ENCODE data around the gene ZBTB11. TPM values are rescaled to one million over a fixed set of nuclear protein-coding genes. Genes with fewer than 3 reads are reported as not detected.
A peak's percentile ranks its signal among the peaks of the same experiment; 100 is the strongest.

Gene ZBTB11
- 12.2 TPM for polyA plus RNA-seq (2013, experiment 1 of 4)
- polyA plus RNA-seq (2013, experiment 2 of 4): 11.8 TPM
- polyA plus RNA-seq (2013, experiment 3 of 4): 10.2 TPM
- 12.2 TPM for polyA plus RNA-seq (2013, experiment 4 of 4)

GRCh38 chr3:101676765-101677435 is at the start of gene ZBTB11:
TSS of gene ZBTB11 (minus strand) at chr3:101677132. CDS start at chr3:101676914, 218 bp downstream.
- Histone ChIP-seq H3K27ac (ENCODE audit: insufficient read depth, low read depth, low read length, poor library complexity, severe bottlenecking) (peak within 1 kb of the TSS; percentile 81), H3K4me3 (ENCODE audit: insufficient read depth, low read depth, low read length) (peak within 1 kb of the TSS; percentile 91), H3K9me3 (ENCODE audit: control insufficient read depth, low read length) (no peaks in the 10 kb centered on the region), H3K27me3 (ENCODE audit: control insufficient read depth, insufficient read depth, low read length, poor library complexity, severe bottlenecking) (no peaks in the 10 kb centered on the region), H3K36me3 (ENCODE audit: control insufficient read depth, insufficient read depth, low read length) (peaks cover 21% of the 10 kb centered on the region), H3K4me1 (ENCODE audit: control insufficient read depth, insufficient read depth, low read length) (peaks cover 8% of the 10 kb centered on the region)
- WGBS, 2 experiments: 0% methylated on average over 56 to 57 of the region's 57 CpGs

- Histone ChIP-seq H3K36me3 (ENCODE audit: control insufficient read depth, insufficient read depth, low read length) (peaks cover 5% of the 10 kb centered on the region), H3K27me3 (ENCODE audit: control insufficient read depth, insufficient read depth, low read length, poor library complexity, severe bottlenecking) (no peaks in the 10 kb centered on the region), H3K27ac (ENCODE audit: insufficient read depth, low read depth, low read length, poor library complexity, severe bottlenecking) (no peak overlapping the region), H3K9me3 (ENCODE audit: control insufficient read depth, low read length) (no peaks in the 10 kb centered on the region), H3K4me1 (ENCODE audit: control insufficient read depth, insufficient read depth, low read length) (no peaks in the 10 kb centered on the region), H3K4me3 (ENCODE audit: insufficient read depth, low read depth, low read length) (peak overlapping the region; percentile 89)
- 52 to 68% methylated on average over 3 of the region's 3 CpGs for WGBS, 2 experiments
Measured at GRCh38 chr3:101725890-101726275, 49.0 kb upstream of the ZBTB11 start.

- Histone ChIP-seq H3K36me3 (ENCODE audit: control insufficient read depth, insufficient read depth, low read length) (no peaks in the 10 kb centered on the region), H3K27me3 (ENCODE audit: control insufficient read depth, insufficient read depth, low read length, poor library complexity, severe bottlenecking) (no peaks in the 10 kb centered on the region), H3K27ac (ENCODE audit: insufficient read depth, low read depth, low read length, poor library complexity, severe bottlenecking) (no peak overlapping the region), H3K9me3 (ENCODE audit: control insufficient read depth, low read length) (no peaks in the 10 kb centered on the region), H3K4me3 (ENCODE audit: insufficient read depth, low read depth, low read length) (peak overlapping the region; percentile 89), H3K4me1 (ENCODE audit: control insufficient read depth, insufficient read depth, low read length) (no peaks in the 10 kb centered on the region)
- 2 to 3% methylated on average over 21 of the region's 21 CpGs for WGBS, 2 experiments
Measured at GRCh38 chr3:101725194-101725889, 48.4 kb upstream of the ZBTB11 start.

GRCh38 chr3:101724329-101725193 is 47.6 kb upstream of the ZBTB11 start, which contains the start of gene CEP97:
TSS of gene CEP97 (plus strand) at chr3:101724614. CDS start at chr3:101724677, 63 bp downstream.
- peak within 1 kb of the TSS; percentile 89 for H3K4me3 ChIP-seq (ENCODE audit: insufficient read depth, low read depth, low read length)
- H3K9me3 ChIP-seq (ENCODE audit: control insufficient read depth, low read length): no peaks in the 10 kb centered on the region
- H3K36me3 ChIP-seq (ENCODE audit: control insufficient read depth, insufficient read depth, low read length): no peaks in the 10 kb centered on the region
- H3K27ac ChIP-seq (ENCODE audit: insufficient read depth, low read depth, low read length, poor library complexity, severe bottlenecking): no peak within 1 kb of the TSS
- no peaks in the 10 kb centered on the region for H3K4me1 ChIP-seq (ENCODE audit: control insufficient read depth, insufficient read depth, low read length)
- WGBS, 2 experiments: 0% methylated on average over 49 of the region's 49 CpGs
- no peaks in the 10 kb centered on the region for H3K27me3 ChIP-seq (ENCODE audit: control insufficient read depth, insufficient read depth, low read length, poor library complexity, severe bottlenecking)

- Histone ChIP-seq H3K4me3 (ENCODE audit: insufficient read depth, low read depth, low read length) (no peak overlapping the region), H3K9me3 (ENCODE audit: control insufficient read depth, low read length) (no peaks in the 10 kb centered on the region), H3K4me1 (ENCODE audit: control insufficient read depth, insufficient read depth, low read length) (no peaks in the 10 kb centered on the region), H3K36me3 (ENCODE audit: control insufficient read depth, insufficient read depth, low read length) (no peaks in the 10 kb centered on the region), H3K27ac (ENCODE audit: insufficient read depth, low read depth, low read length, poor library complexity, severe bottlenecking) (no peak overlapping the region), H3K27me3 (ENCODE audit: control insufficient read depth, insufficient read depth, low read length, poor library complexity, severe bottlenecking) (no peaks in the 10 kb centered on the region)
- 93 to 97% methylated on average over 7 of the region's 7 CpGs for WGBS, 2 experiments
Measured at GRCh38 chr3:101722394-101723173, 45.7 kb upstream of the ZBTB11 start.

GRCh38 chr3:101720851-101721840 is 44.2 kb upstream of the ZBTB11 start:
- H3K27ac ChIP-seq (ENCODE audit: insufficient read depth, low read depth, low read length, poor library complexity, severe bottlenecking): no peak overlapping the region
- WGBS, 2 experiments: 91 to 93% methylated on average over 10 of the region's 10 CpGs

GRCh38 chr3:101719604-101720185 is 42.8 kb upstream of the ZBTB11 start:
- WGBS, 2 experiments: 93 to 94% methylated on average over 3 of the region's 3 CpGs
- no peak overlapping the region for H3K27ac ChIP-seq (ENCODE audit: insufficient read depth, low read depth, low read length, poor library complexity, severe bottlenecking)
- H3K36me3 ChIP-seq (ENCODE audit: control insufficient read depth, insufficient read depth, low read length): no peaks in the 10 kb centered on the region
- no peaks in the 10 kb centered on the region for H3K27me3 ChIP-seq (ENCODE audit: control insufficient read depth, insufficient read depth, low read length, poor library complexity, severe bottlenecking)
- H3K9me3 ChIP-seq (ENCODE audit: control insufficient read depth, low read length): no peaks in the 10 kb centered on the region
- no peaks in the 10 kb centered on the region for H3K4me1 ChIP-seq (ENCODE audit: control insufficient read depth, insufficient read depth, low read length)
- H3K4me3 ChIP-seq (ENCODE audit: insufficient read depth, low read depth, low read length): no peak overlapping the region

More at GRCh38 chr3:101720851-101721840, 44.2 kb upstream of the ZBTB11 start:
- Histone ChIP-seq H3K4me3 (ENCODE audit: insufficient read depth, low read depth, low read length) (no peak overlapping the region), H3K36me3 (ENCODE audit: control insufficient read depth, insufficient read depth, low read length) (no peaks in the 10 kb centered on the region), H3K4me1 (ENCODE audit: control insufficient read depth, insufficient read depth, low read length) (no peaks in the 10 kb centered on the region), H3K27me3 (ENCODE audit: control insufficient read depth, insufficient read depth, low read length, poor library complexity, severe bottlenecking) (no peaks in the 10 kb centered on the region), H3K9me3 (ENCODE audit: control insufficient read depth, low read length) (no peaks in the 10 kb centered on the region)

- Histone ChIP-seq H3K27ac (ENCODE audit: insufficient read depth, low read depth, low read length, poor library complexity, severe bottlenecking) (no peak overlapping the region), H3K9me3 (ENCODE audit: control insufficient read depth, low read length) (no peaks in the 10 kb centered on the region)
- WGBS, 2 experiments: 100% methylated on average over 1 of the region's 1 CpG; no CpG with 5 or more reads in 1 of the 2 experiments
Measured at GRCh38 chr3:101718455-101718854, 41.5 kb upstream of the ZBTB11 start.

More at GRCh38 chr3:101718455-101718854, 41.5 kb upstream of the ZBTB11 start:
- Histone ChIP-seq H3K4me1 (ENCODE audit: control insufficient read depth, insufficient read depth, low read length) (no peaks in the 10 kb centered on the region), H3K27me3 (ENCODE audit: control insufficient read depth, insufficient read depth, low read length, poor library complexity, severe bottlenecking) (no peaks in the 10 kb centered on the region), H3K4me3 (ENCODE audit: insufficient read depth, low read depth, low read length) (no peak overlapping the region), H3K36me3 (ENCODE audit: control insufficient read depth, insufficient read depth, low read length) (no peaks in the 10 kb centered on the region)
